HG03103 (cell line): ENCODE data around the gene ASB1.
A peak's percentile ranks its signal among the peaks of the same experiment; 100 is the strongest.

ENCODE experiments used
- ATAC-seq: cut with Tn5 transposase; IDR thresholded peaks from one replicate; pipeline ENCODE4 v1.9.1; 2021; ENCODE audit warnings: low read depth; ENCODE audit not compliant: unreplicated experiment

Gene ASB1

DNA sequence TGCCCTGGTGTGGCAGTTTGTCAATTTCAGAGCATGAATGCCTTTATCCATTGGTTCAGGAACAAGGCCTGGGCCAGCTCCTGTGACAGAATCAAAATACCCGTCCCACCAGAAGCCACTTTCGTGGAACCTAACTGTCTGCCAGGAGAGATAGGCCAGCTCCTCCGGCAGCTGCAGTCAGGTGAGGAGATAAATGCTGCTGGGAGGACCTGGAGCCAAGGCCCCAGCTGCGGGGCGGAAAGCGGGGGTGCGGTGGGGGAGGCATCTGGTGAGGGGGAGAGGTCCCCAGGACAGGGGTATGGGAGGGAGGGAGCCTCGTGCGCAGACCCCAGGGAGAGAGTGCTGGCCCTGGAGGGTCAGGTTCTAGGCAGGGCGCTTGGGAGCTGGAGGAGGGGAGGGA, 4.4 kb upstream of the ASB1 start:
- no peak for ATAC-seq

DNA sequence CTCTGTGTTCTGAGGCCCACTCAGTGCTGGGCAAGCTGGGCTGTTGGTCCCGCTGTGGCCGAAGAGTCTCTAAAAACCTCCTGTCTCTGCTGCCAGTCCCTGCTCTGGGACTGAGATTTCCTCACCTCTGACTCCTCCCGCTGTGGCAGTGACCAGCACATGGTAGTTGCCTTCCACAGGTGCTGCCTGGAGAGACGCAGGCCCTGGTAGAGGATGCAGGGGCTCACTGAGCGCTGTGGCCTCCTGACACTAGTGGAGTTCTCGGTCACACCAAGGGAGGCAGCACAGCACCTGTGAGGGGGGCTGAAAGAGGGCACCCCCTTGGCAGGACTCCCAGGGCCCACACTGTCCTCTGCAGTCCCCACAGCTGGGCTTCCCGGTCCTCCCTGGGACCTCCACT, 3.8 kb upstream of the ASB1 start:
- no peak for ATAC-seq

DNA sequence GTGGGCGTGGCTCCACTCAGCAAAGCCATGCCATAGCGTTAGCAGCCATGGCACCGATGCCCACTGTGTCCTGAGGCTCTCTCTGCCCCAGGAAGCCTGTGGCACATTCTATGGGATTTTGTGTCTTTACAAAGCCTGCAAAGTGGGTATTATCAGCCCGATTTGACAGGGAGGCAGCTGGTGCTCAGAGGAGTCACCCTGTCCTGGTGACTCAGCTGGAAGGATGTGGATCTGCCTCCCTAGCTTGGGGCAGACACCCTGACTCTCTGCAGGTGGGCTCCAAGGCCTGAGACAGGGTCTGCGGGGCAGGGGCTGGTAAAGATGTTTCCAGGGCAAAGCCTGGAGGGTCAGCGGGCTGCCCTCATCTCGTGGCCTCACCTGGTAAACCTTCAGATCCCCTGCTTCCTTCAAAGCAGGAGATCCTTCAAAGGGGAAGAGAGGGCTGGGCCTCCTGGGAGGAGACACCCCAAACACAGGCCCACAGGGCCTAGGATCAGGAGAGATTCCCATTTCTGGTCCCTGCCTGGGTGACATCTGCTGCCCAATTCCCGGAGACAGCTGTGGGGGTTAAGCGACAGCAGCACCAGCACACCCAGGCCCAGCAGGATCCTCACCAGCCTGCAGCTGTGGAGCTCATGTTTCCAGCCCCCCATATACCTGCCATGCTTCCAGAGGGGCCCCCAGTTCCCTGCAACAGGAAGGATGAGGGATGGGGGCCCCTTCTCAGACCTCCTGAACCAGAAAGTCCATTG, 3.0 kb upstream of the ASB1 start:
- ATAC-seq = no peak

DNA sequence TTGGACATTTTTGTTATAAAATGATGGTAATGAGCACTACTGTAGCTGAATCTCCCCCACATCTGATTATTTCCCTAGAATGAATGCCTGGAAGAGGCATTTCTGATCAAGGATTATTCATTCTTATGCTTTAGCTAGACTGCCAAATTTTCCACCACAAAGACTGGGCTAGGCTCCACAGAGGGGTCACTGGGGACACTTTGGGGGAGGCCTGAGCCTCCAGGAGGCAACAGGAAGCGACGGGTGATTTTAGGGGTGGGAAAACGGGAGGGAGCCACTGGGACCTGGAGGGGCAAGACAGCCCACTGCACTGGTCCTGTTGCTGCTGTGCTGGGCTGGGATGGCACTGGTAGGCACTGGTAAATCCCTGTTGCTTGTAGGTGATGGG, 2.4 kb upstream of the ASB1 start:
- no peak for ATAC-seq

DNA sequence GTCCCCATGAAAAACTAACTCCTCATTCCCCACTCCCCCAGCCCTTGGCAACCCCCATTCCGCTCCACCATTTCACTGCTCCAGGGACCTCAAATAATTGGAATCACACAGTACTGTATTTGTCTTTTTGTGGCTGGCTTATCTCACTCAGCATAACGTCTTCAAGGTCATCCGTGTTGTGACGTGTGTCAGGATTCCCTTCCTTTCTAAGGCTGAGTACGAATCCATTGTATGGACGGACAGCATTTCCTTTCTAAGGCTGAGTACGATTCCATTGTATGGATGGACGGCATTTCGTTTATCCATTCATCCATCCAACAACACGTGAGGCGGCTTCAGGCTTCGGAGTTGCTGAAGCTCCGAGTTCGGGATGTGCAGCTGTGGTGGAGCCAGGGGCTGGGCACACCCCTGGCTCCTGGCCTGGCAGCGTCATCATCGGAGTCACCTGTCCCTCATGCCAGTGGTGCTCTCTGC, 1.2 kb upstream of the ASB1 start:
- no peak for ATAC-seq

DNA sequence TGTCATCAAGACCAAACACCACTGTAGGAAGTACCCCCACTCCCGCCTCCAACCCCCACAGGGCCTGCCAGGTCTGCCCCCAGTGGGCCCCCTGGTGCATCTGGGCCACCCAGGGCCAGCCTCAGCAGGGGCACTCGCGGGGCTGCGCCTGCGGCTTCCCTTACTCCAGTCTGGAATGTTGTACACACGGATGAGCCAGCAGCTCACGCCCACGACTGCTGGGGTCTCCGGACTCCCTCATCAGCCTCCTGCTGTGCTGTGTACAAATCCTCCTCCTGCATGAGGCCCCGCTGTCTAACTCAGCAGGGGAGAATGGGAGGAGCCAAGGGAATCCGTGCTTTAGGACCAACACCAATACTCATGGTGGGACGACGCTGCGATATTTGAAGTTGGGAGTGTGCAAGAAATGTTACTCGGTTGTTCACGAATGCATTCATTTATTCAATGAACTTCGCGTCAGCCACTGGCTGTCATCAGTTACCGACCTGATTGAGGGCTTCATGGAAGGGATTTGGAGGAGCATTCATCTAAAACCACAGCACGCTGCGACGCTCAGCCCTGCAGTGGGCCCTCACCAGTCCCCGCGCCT, 654 bp upstream of the ASB1 start:
- peak; percentile 17 for ATAC-seq

DNA sequence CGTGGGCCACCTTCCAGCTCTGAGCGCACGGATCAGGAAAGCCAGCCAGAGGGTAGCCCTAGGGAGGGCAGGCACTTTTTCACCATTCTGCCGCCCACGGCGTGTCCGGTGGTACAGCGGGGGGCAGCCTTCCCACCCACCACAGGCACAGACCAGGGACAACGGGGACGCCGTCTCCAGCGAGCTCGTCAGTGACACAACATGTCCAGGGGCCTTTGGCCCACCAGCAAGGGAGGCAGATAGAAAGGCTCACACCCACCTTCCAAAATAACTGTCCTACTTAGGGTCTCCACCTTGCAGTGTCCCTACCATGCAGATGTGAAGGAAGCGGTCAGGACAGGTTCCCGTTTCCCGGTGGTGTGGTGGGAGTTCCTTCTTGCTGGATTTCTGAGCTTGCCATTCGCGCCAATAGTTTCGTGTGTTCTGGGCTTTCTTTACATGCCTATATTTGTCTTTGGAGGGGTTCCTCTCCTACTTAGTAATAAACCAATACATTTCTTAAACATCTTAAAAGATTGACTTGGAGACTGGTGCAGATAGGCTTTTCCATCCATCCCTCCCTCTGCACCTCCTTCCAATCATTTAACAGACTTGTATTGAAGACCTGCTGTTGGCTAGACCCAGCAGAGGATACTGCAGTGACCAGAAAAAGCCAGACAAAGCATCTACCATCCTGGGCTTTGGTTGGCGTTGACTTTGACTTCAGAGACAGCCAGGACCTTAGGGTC, 872 bp downstream of the ASB1 start:
- ATAC-seq = no peak

DNA sequence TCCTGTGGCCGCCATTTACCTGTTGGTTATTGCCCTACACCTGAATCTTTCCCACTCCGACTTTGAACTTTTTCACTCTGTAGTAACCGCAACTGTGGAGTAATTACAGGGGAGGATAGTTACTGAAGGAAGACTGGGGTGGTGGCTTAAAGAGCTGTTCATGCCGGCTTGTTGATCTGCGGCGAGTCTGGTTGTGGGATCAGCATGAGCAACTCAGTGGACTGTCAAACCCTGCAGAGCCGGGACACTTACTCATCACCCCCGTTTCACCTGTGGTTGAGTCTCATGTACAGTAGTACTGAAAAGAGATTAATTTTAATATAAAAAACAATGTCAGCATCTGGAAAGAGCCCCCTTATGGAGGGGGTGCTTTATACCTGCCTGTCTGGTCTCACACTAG, 2.1 kb downstream of the ASB1 start:
- ATAC-seq = no peak

DNA sequence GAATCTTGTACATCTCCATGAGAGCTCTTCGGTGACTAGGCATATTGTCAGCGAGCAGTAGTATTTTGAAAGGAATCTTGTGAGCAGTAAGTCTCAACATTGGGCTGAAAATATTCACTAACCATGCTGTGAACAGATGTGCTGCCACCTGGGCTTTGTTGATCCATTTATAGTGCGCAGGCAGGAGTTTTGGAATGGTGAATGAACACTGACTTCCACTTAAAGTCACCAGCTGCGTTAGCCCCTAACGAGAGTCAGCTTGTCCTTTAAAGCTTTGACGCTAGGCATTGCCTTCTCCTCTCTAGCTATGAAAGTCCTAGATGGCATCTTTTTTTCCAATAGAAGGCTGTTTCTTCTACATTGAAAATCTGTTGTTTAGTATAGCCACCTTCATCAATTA, 4.1 kb downstream of the ASB1 start:
- no peak for ATAC-seq

DNA sequence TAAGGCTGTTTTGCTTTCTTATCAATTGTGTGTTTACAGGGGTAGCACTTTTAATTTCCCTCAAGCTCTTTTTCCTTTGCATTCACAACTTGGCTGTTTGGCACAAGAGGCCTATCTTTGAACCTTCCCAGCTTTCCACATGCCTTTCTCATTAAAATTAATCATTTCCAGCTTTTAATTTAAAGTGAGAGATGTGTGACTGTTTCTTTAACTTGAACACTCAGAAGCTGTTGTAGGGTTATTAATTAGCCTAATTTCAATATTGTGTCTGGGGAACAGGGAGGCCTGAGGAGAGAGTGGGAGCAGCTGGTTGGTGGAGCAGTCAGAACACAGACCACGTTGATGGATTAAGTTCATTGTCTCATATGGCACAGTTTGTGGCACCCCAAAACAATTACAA, 4.7 kb downstream of the ASB1 start:
- ATAC-seq = no peak

DNA sequence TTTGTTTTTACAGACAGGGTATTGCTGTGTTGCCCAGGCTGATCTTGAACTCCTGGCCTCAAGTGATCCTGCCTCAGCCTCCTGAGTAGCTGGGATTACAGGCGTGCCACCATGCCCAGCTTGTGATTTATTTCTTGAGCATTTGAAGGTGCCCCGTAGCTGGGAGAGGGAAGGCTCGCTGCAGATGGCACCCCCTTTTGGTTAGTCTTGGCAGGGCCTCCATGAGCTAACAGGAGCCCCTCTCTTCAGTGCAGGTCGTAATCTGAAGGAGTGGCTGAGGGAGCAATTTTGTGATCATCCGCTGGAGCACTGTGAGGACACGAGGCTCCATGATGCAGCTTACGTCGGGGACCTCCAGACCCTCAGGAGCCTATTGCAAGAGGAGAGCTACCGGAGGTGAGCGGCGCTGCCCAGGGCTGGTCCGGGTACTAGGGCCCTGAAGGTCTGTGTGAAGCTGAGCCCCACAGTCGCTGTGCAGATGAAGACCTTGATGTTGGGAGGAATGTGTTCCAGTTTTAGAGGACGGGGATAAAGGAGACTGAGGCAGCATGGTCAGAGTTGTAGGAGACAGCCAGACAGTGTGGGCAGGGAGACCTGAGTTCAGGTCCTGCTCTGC, 6.7 kb downstream of the ASB1 start:
- no peak for ATAC-seq

DNA sequence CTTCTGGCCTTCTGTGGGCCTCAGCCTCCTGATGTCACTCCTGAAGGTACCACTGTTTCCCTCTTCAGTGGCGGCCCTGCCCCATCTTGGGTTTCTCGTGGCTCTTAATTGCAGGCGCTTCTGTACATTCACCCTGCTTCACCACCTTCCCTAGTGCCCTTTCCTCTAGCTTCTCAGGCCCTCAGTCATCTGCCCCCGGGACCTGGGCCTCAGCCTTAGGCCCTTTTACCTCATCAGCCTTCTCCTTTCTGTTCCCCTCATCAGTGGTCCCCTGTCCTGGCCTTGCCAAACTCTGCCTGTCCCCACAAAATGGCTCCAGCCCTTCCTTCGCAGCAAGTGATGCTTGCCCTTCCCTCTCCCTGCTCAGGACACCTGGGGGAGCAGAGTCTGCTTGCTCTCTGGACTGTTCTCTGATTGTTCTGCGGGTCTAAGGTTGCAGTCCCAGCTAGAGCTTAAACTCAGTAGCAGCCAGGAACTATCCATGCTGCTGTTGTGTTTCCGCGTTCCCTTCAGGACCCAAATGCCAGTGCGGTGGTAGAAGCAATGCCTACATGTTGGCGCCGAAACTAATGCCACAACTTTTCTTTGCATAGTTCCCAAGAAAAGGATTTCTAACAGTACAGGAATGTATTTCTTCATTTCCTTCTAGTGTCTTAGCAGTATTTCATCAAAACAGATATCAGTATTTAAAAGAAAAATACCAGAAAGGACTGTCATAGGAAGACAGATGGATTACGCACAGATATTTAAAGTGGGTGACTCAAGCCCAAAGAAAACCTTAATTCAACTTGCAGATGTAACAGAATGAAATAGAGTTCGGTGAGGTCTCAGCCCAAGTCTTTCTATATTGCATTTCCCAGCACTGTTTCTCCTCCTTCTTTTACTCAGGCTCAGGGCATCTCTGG, 7.5 kb downstream of the ASB1 start:
- ATAC-seq = no peak

DNA sequence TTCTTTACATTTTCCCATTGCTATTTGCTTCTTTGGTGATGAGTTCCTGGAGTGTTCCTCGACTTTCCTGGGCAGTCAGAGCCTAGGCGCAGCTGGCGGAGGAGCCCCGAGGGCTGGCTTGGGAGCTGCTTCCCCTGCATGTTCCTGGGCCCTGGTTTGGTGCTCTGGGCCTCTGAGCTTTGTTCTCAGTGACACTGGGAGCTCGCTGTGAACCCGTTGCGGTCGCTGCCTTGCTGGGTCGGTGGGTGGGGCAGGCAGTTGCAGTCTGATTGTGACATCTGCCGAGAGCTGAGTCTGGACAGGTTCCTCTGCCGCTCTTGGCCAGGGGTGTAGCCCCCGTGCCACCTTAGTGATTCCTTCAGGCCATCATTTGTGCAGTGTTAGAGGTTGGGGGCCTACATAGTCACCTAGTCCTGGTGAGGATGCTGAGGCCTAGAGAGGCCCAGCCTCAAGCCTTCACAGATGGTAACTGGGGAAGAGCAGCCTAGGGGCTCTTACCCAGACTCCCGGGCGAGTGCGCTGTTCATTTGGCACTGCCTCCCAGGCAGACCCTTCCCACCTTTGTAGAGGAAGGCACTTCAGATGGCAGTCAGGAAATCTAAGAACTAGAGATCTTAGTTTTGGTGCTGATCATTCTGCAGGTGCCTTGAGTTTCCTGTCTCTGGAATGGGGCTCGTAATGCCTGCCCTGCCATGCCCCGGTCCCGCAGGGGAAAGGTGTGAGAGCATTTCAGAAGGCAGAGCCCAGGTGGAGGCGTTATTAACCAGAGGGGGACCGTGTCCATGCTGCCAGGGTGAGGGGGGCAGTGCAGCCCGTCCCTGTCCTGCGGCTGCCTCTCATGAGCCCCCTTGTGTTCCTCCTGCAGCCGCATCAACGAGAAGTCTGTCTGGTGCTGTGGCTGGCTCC, 8.4 kb downstream of the ASB1 start:
- ATAC-seq = no peak

DNA sequence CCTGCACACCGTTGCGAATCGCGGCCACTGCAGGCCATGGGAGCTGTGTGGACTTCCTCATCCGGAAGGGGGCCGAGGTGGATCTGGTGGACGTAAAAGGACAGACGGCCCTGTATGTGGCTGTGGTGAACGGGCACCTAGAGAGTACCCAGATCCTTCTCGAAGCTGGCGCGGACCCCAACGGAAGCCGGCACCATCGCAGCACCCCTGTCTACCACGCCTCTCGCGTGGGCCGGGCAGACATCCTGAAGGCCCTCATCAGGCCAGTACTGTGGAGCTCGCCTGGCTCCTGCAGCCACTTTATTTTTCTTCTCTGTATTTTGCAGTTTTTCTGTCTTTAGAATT, 9.0 kb downstream of the ASB1 start:
- ATAC-seq = no peak

DNA sequence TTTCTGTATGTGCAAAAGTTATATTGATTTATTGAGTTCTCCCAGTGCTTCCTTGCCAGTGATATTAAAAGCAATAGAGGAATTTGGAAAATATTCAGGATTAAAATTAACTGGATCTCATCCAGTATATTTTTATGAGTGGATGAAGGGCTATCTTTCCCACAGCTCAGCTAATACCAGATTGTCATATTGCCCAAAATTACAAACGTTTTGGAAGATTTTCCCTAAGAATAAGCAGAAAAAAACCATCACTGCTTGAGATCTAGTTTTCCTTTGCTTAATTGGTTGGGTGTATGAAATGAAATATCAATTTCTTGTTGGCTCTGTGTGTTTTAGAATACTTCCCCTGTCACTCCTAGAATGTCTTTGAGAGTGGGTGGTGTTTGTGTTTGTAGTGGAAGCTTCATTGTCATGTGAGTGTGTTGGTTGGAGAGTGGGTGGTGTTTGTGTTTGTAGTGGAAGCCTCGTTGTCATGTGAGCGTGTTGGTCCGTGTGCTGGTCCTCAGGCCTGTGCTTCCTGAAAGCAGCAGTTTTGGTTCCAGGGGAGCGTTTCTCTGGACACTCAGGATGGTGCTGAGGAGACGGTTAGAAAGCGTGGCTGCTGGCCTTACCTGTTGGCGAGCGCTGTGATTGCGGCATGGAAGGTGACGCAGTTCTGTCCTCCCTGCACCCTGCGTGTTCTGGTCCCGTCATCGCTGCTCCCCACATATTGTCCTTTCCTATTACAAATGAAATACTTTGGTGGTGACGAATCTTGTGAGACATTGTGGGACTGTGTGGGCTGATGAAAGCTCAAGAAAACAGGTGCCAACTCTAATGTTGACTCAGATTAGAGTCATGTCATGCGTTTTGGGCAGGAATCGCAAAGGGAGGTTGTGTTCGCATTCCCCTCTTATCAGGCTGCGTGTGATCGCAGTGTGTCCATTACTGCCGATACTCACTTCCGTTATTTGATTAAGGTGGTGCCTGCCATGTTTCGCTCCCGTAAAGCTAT, 12.4 kb downstream of the ASB1 start:
- no peak for ATAC-seq

DNA sequence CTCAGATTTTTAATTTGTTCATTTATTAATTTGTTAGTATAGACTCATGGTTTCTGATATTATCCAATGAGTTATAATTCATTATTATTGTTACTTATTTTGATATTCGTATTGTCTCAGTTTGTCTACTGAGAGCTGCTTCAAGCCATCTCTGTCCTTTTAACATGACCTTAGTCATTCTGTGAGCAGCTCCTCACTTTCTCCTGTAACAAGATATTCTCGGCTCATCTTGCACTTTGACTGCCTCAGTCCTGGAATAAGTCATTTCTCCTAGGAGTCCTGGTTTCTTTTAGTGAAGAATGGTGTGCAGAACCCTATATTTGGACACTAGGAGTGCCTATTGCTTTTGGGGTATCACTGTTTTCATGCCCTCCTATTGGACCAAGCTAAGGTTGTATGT, 13.2 kb downstream of the ASB1 start:
- no peak for ATAC-seq

DNA sequence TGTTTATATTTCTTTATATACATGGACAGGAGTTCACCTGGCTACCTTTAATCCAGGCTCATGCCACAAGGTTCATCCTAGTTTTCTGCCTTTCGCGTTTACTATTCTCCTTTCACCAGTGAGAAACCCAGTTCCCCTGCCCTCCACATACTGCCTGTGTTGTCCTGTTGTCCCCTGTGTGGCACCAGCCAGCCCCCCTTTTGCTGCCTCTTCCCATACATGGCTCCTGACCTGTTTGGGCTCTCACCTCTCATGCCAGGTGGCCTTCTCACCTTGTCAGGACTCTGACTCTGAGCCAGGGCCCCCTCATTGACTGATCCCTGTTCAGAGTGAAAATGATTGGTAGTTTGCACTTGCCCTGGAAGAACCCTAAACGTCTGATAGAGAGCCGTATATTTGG, 13.6 kb downstream of the ASB1 start:
- no peak for ATAC-seq

DNA sequence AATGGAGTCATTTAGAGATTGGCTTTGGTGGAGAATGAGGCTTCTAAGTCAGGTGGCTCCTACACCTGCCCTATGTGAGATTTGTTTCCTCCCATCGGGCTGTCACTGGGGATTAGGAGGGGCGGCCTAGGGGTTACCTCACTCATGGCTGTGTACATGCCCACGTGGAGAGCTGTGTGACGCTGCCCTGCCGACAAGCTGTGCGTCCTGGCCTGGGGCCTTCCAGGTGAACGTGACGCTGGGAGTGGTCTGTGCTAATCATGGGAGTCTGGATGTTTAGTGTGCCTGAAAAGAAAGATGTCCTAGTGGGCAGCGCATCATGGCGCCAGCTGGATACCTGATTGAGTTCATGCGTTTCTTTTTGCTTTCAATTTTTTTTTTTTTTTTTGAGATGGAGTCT, 14.0 kb downstream of the ASB1 start:
- no peak for ATAC-seq
